Caki2 (cell line): ENCODE data around the gene PFN1. TPM values are rescaled to one million over a fixed set of nuclear protein-coding genes. Genes with fewer than 3 reads are reported as not detected.

Source experiments
- DNase-seq: peaks from one replicate; pipeline ENCODE4 v3.0.0-alpha.2; 2015; ENCODE audit warnings: low read depth
- in situ Hi-C: cut with HindIII; loops from 2 replicates; pipeline ENCODE4 v1.10.0; 2016; ENCODE audit warnings: low sequenced_read_pairs, low pct_unique_long_range_greater_than_20kb, mixed read lengths
- total RNA-seq: library from RNA; depleted of rRNA; stranded (reverse); fragments of >200 nt; shearing (Covaris generic); gene quantifications from 2 replicates; pipeline ENCODE4 v1.2.3, GENCODE V29; 2014; ENCODE audit warnings: low replicate concordance

The PFN1 gene
- total RNA-seq, 1 experiment from 2014 or later: 258 TPM

DNA sequence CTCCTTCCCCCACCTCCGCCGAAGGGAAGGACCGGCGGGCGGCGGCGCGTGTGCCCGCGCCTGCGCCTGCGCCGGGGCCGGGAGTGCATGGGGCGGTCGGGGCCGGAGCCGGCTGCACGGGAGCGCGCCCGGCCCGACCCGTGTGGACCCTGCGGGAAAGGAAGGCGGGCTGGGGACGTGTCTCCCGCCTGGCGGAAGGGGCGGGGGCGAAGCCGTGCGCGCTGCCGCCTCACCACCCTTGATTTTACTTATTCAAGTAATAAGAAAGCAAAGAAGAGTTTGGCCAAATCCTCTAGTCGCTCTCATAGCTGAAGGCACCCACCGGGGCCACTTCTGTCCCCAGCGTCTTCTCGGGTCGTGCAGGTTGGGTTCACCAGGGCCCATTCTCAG, 596 bp upstream of the PFN1 start:
- peak; percentile 95 for DNase-seq
- in situ Hi-C loops: no loop called here

DNA sequence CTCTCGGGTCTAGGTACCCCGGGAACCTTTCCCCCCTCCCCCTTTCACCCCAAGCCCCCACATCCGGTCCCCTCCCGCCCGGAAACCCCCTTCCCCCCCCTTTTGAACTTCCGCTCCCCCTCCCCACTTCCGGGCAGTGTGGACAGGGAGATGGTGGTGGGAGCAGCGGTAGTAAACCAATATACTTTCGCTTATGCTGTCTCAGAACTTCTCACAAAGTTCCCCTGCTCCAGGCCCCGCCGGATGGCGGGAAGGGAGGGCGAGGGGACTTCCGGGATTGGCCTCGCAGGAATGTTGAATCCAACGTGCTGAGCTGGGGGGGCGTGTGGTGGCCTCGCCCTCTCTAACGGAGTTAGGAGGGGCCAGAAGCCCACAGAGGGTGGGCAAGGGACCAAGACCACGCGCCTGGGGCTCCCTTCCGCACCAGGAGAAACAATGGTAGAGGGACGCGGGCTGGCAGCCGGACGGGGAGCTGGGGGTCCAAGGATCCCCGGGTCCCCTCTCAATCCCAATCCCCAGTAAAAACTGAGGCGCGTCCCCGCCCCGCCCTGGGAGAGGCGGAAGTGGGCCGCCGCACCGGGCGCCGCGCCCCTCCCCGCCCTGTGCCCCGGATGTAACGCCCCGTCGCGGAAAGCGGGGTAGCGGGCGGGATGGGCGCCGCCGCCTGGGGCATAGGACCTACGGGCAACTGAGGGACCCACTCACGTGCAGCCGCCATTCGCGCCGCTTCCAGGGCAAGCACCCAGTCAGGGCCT, 742 bp downstream of the PFN1 start:
- DNase-seq: peak; percentile 63
- in situ Hi-C loops: no loop called here

DNA sequence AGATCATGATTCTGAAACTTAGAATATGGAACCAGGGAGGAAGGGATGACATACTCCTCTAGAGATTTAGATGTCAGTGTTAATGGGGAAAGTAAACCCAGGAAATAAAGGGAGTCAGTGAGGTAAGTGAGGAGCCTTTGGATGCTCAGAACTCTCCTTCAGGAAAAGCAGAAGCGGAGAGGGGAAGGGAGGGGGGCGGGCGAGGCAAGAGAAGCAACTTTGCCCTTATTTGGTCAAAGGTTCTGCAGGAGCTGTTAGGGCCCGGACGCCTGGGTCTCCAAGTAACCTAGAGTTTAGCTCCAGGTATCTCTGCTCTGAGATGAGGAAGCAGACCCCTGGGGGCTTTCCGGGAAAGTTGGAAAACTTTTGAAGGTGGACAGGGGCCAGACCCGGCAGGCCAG, 1.3 kb downstream of the PFN1 start:
- in situ Hi-C loops: no loop called here
- peak; percentile 26 for DNase-seq

DNA sequence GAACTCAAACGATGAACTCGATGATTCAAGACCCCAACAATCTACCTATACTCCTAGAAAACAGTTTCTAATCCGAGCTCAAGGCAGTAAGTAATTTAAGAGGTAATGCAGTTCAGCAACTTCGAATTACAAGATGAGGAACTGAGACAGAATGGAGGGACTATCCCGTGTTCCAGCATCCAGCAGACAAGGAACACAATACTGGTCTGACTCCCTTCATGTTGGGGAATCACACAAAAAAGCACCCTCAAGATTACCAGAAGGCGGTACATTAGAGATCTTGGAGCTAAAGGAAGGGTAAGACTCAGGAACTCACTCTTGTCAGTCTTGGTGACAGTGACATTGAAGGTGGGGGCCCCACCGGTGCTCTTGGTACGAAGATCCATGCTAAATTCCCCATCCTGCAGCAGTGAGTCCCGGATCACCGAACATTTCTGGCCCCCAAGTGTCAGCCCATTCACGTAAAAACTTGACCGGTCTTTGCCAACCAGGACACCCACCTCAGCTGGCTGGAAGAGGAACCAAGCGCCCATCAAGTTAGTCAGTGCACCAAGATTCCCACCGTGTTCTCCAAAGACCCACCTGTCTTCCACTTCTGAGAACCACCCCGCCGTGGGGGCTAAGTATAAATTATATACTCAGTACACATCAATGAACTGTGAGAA, 1.9 kb downstream of the PFN1 start:
- DNase-seq: no peak
- in situ Hi-C loops: no loop called here

DNA sequence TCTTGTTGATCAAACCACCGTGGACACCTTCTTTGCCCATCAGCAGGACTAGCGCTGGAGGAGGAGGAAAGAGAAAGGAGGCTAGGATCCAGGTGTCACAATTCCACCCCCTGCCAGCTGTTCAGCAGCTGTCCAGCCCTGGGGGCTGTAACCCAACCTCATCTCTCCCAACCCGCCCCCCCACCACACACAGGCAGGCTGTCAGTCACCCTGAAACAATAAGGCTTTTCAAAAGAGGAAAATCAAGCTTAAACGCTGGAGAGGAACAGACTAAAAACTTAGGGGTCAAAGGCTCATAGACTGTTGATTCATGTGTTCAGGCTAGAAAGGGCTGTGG, 2.4 kb downstream of the PFN1 start:
- no peak for DNase-seq
- in situ Hi-C loops: no loop called here

DNA sequence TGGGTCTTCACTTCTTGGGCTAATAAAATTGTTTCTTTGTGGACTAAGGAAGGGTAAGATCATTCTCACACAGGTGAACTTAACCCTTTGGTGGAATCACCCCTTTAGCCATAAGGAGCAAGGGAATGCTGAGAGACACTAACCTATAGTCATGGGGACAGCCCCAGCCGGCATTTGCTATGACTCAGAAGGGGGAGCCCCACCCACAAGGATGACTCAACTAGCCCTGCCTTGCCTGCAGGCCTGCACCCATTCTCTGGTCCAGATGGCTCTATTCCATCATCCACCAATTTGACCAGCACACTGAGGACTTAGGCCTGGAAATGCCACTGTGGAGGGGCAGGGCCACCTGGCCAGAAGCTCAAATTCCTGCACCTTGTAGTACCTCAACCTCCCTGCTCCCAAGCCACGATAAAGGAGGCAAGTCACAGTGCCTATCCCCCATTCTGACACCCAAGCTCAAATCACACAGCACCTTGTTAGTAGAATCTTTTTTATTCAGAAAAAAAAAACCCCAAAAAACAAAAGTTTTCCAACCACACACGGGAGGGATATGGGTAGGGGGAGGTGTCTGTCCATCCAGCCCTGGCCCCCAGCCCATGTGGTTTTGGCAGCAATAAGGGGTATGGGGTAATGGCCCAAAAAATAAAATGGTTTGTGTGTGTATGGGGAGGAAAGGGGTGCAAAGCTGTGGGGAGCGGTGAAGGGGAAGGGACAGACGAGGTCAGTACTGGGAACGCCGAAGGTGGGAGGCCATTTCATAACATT, 3.0 kb downstream of the PFN1 start:
- in situ Hi-C loops: no loop called here
- peak; percentile 71 for DNase-seq

DNA sequence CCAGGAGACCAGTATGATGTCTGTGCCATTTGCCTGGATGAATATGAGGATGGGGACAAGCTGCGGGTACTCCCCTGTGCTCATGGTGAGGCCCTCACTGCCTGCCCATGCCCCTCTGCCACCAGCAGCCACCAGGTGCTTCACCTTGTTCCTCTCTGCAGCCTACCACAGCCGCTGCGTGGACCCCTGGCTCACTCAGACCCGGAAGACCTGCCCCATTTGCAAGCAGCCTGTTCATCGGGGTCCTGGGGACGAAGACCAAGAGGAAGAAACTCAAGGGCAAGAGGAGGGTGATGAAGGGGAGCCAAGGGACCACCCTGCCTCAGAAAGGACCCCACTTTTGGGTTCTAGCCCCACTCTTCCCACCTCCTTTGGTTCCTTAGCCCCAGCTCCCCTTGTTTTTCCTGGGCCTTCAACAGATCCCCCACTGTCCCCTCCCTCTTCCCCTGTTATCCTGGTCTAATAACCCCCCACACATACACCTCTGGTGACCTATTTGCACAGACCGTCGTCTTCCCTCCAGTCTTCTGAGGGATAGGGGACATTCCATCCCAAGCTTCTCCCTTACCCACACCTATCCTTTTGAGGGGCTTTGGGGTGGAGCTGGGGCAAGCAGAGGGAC, 3.7 kb downstream of the PFN1 start:
- DNase-seq: no peak

DNA sequence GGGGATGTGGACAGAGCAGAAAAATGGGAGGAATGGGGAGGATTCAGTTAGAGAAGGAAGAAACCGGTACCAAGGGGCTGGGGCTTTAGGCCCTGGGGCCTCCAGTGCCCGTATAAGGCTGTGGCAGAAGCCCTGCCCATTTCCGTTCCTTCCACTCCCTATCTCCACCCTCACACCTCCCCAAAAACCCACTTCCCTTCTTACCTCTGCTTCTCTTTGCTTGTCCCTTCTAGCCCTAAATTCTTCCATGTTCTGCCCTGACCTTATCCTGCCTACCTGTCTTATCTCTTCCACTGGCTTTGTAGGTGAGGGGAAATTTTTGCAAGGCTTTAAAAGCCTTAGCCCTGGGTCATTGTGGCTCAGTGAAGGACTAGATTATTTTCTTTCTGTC, 4.2 kb downstream of the PFN1 start:
- no peak for DNase-seq
- in situ Hi-C loops: no loop called here

More for the DNA sequence above, 3.7 kb downstream of the PFN1 start:
- in situ Hi-C loops: no loop called here

DNA sequence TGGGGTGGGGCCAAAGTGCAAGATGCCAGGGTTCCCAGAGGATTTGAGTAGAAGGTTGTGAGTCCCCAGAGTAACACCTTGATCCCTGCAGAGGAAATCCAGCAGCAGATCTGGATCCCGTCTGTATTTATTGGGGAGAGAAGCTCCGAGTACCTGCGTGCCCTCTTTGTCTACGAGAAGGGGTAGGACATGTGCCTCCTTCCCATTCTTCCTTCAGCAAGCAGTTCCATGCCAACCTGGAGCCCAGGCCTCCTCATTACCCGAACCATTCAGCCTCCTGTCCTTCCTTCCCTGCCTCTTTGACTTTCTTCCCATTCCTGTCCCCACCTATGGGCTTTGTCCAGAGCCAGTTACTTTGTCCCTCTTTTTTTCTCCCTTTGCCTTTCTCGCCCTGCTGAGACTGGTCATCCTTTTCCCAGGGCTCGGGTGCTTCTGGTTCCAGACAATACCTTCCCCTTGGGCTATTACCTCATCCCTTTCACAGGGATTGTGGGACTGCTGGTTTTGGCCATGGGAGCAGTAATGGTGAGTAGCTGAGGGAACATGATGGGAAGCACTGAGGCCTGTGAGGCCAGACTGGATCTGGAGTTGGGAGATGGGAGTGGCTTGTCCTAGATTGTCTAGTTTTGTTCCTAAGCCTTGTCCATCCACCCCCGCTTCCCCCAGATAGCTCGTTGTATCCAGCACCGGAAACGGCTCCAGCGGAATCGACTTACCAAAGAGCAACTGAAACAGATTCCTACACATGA, 5.4 kb downstream of the PFN1 start:
- DNase-seq: no peak
- in situ Hi-C loops: no loop called here

DNA sequence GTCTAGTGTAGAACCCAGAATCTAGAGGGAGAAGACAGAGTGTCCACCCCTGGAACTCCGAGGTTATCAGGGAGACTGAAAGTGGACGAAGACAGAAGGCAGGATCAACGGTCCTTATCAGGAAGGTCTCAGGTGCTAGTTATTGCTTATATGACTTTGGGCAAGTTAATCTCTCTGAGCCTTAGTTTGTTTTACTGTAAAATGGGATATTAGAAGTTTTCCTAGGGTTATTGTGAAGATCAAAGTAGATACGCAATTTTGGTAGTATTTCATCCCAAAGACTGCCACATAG, 7.1 kb downstream of the PFN1 start:
- no peak for DNase-seq
- in situ Hi-C loops: no loop called here

DNA sequence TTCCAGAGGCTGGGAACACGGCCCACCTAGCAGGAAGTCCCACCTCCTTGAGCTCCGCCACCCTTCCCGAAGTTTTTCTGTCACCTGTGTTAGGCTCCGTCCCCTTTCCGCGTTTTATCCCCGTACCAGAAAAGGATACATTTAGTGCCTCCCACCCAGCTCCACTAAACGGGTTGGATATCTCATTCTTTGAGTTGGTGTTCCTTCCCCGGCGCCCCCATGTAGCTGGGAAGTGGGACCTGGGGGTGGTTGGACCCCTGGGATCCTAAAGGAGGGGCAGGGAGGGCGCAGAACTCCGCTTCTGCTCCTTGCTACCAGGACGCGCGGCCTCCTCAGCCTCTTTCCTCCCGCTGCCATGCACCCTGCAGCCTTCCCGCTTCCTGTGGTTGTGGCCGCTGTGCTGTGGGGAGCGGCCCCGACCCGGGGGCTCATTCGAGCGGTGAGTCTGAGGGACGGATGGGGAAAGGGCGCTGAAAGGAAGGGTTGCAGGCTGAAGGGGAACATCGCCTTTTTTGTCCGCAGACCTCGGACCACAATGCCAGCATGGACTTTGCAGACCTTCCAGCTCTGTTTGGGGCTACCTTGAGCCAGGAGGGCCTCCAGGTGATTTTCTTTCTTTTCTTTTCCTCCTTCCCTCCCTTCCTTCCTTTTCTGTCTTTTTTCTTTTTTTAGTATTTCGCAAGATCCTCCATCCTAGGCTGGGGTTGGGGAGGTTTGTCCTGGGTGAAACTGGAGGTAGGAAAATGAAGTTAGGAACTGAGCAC, 7.6 kb downstream of the PFN1 start:
- in situ Hi-C loops: no loop called here
- no peak for DNase-seq

DNA sequence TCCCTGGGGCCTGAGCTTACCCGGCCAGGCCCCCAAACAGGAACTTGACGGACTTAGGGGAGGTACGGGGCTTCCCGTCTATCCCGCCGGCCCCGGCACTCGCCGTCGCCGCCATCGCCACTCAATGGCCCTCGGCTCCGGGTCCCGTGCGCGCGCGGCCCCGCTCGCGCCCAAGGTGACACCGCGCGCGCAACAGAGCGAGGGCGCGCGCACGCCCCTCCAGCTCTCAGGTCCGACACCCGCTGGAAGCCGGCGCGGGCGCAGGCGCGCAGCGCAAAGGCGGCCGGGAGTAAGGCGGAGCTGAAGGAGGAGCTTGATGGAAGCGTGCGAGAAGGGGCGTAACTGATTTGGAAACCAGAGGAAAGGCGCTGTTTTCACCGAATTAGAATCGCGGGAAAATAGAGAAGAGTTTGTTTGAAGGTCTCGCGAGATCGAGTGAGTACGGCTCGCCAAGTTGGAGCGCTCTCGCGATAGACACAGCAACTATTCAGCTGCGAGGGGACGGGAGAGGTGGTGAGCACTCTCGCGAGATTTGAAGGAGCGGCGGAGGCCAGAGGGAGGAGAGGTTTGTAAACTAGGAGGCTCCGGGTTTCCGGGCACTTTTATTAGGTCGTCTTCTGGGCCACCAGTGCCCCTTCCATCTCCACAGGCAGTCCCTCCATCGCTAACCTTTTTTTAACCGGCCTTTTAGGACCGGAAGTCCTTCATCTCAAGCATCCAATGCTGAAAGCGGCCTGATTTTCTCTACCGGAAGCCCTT, 8.4 kb downstream of the PFN1 start, which contains the start of the genes RNF167 and SLC25A11:
Gene RNF167 (plus strand): TSS at position 473 of the 759 bp plus-strand sequence. CDS start 642 bp downstream, outside the sequence.
Gene SLC25A11 (minus strand): TSS at position 251 of the 759 bp plus-strand sequence. CDS start 136 bp downstream, at position 115.
- in situ Hi-C loops: no loop called here

DNA sequence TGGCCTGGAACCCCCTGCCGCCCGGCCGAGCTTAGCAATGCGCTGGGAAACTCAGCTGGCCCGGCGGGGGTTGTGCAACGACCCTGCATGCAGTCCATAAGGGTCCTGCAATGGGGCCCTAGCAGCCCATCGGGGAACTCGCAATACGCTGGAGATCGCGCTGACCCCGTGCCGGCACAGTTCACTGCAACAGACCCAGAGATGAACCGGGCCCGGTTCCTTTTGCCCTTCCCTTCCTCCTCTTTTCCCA, 8.9 kb downstream of the PFN1 start:
- in situ Hi-C loops: no loop called here
- no peak for DNase-seq

More for the DNA sequence above, 8.4 kb downstream of the PFN1 start, which contains the start of the genes RNF167 and SLC25A11:
- DNase-seq: peak; percentile 98

DNA sequence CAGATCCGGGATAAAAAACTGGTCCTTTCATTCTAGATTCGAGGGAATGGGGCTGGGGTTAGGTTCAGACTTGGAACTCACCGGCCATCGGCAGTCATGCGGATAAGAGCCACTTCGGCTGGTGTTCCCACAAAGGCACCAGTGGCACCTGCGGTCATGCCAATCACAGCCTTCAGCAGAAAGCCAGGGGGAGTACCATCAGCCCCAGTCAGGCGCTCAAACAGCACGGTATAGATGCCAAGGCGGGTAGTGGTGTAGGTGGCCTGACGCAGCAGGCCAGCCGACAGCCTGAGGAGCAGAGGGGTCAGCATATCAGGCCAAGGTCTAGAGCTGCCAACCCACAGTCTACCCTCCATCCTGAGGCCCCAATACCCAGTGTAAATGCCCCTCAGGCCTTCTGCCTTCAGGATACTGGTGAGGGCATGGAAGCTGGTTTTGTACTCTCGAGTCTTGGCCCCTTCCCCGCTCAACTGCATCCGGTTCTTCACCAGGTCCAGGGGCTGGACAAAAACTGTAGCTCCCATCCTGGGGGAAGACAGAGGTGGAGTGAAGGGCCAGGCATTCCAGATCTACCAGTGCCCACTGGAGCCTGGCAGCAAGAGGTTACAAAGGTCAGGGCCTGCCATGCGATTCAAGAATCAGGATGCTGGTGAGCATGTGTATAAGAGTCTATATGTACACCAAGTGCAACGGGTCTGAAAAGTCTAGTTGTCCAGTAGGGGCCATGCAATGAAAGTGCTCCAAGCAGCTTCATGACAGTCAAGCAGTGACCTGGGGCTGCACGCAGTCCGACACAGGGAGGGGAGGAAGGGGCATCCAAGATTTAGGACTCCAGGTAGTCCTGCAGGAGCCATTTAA, 9.4 kb downstream of the PFN1 start:
- DNase-seq: no peak
- in situ Hi-C loops: no loop called here

DNA sequence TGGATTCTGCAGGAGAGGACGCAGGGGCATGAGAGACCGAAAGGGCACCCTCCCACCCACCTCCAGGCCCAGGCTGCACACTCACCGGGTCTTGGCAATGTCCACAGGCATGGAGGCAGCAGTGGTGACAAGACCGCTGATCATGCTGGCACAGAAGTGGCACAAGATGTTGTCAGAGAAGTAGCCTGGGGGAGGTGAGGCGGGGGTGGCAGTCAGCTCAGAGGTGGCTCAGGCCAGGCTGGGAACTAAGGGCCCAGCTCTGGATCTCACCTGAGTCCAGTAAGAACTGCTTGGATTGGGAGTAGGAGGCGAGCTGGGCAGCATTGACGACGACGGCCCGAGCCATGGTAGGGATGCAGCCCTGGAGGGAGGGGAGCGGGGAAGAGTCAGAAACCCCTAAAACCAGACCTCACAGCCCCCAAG, 10.2 kb downstream of the PFN1 start:
- DNase-seq: no peak
- in situ Hi-C loops: no loop called here

DNA sequence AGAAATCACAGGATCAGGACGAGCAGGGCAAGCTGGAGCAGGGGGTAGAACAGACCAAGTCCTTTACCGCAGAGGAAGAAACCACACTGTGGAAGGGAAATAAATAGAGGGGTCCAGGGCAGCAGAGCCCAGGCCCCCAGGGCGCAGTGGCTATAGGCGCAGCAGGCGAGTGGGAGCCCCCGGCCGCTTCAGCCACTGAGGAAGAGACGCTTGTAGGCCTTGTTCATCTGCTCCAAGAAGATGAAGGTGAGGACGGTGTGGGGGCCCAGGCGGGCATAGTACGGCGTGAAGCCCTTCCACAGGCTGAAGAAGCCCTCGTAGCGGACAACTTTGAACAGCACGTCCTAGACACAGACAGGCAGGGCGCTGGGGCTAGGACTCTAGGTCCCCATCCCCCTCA, 10.8 kb downstream of the PFN1 start:
- no peak for DNase-seq
- in situ Hi-C loops: no loop called here
